GM19240 (cell line): ENCODE data around the gene TJAP1.

ENCODE experiments used
- DNase-seq: peaks from one replicate; pipeline ENCODE4 v3.0.0; 2011; ENCODE audit warnings: low spot score; ENCODE audit not compliant: insufficient read length

The TJAP1 gene

DNA sequence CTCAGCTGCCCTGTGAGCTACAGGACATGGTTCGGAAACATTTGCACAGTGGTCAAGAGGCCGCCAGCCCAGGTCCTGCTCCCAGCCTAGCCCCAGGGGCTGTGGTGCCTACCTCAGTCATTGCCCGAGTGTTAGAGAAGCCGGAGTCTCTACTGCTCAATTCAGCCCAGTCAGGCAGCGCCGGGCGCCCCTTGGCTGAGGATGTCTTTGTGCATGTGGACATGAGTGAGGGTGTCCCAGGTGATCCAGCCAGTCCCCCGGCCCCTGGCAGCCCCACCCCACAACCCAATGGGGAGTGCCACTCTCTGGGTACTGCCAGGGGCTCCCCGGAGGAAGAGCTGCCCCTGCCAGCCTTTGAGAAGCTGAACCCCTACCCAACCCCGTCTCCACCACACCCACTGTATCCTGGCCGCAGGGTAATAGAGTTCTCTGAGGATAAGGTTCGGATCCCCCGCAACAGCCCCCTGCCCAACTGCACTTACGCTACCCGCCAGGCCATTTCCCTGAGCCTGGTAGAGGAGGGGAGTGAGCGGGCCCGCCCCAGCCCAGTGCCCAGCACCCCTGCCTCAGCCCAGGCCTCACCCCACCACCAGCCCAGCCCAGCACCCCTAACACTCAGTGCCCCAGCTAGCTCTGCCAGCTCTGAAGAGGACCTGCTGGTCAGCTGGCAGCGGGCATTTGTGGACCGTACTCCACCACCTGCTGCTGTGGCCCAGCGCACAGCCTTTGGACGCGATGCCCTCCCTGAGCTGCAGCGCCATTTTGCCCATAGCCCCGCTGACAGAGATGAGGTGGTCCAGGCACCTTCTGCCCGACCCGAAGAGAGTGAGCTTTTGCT, 27.6 kb downstream of the TJAP1 start:
- no peak for DNase-seq

- no peak for DNase-seq
Observed at GRCh38 chr6:43505718-43506117, 28.3 kb downstream of the TJAP1 start.

DNA sequence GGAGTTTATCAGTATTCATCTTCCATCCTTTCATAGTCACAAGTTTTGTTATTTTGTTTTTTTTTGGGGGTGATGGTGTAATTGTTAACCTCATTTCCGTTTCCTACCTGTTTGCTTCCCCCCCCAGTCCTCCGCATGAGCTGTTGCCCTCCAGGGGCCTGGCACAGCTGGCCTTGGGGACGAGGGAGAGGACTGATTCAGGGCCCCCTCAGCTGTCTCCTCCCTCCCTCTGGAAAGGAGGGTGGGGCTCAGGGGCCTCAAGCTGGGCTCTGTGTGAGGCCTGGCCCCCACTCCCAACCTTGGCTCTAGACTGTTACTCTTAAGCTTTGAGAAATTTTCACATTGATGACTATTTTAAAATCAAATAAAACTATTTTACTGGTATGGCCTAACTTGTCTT, 28.8 kb downstream of the TJAP1 start:
- no peak for DNase-seq

- DNase-seq, result peak; percentile 79
Observed at GRCh38 chr6:43506667-43507471, 29.5 kb downstream of the TJAP1 start.

- no peak for DNase-seq
Observed at GRCh38 chr6:43508481-43509141, 31.2 kb downstream of the TJAP1 start.

DNA sequence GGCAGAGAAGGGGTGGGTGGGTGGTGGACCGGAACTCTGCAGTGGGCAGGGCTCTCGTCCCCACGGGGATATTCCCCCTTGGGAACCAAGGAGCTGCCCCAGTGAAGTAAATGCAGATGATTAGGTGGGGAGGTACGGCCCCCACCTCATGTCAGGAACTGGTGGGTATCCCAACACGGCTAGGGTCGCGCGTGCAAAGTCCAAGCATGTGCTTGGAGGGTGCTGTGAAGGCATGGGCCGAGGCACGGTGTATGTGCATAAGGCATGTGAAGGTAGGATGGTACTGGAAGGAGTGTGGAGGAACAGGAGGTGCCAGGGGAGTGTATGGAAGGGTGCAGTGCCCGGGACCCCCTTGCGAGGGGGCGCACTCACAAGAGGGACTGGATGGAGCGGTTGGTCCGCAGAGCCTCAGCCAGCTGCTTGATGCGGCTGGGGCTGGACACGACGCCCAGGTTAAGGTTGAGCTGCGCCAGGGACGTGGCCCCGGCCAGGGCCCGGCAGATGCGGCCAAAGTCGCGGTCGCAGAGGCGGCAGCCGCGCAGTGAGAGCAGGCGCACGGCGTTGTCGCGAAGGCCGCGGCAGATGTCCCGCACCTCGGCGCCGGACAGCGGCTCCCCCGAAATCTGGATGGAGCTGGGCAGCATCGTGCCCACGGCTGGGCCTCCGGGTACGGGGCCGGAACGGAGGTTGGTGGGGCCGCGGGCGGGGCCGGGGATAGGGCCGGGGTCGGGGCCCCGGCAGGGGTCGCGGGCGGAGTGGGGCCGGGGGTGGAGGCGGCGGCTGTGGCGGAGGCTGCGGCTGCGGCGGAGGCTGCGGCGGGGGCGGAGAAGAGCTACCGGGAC, 32.0 kb downstream of the TJAP1 start:
- no peak for DNase-seq

GRCh38 chr6:43509984-43510826, 32.8 kb downstream of the TJAP1 start, which contains the start of gene LRRC73:
Gene LRRC73 (minus strand): TSS chr6:43510346. CDS start chr6:43509785, 561 bp downstream.
- DNase-seq, result peak; percentile 38

DNA sequence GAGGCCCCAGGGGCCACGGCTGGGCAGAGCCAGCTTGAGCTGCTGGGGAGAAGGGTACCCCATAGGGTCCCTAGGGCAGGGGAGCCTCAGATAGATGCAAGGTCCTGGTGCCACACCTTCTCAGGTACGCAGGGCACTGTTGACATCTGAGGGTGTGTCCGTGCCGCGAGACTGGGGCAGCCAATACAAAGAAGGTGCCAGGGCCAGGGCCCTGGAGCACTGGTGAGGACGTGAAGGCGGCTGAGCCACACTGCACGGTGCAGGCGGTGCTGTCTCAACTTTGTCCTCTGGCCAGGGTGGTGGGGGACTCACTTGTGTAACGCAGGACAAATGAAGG, 33.4 kb downstream of the TJAP1 start:
- no peak for DNase-seq

DNA sequence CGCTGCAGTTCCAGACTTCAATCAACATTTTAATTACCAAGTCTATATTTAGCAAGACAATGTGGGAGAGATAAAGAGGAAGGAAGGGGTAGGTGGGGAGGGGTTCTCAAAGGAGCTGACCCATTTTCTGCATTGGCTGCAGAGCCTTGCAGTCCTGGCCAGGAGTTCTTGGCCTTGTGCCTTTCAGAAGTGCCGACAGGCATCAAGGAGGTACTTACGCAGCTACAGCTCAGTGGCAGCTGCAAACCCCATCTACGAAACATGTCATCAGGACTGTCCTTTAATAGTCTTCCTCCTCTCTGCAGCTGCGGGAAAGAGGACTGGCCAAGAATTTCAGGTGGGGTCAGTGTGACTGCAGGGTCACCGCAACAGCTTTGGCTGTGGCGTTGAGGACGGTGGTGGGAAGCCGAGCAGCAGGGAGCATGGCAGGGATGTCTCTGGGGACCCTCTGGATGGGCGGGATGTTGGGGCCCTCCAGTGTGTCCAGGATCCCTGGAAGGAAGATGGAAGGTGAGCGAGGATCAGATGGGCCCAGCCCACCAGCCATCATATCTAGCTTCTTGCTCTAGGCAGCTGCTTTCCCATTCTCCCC, 34.5 kb downstream of the TJAP1 start:
- no peak for DNase-seq

DNA sequence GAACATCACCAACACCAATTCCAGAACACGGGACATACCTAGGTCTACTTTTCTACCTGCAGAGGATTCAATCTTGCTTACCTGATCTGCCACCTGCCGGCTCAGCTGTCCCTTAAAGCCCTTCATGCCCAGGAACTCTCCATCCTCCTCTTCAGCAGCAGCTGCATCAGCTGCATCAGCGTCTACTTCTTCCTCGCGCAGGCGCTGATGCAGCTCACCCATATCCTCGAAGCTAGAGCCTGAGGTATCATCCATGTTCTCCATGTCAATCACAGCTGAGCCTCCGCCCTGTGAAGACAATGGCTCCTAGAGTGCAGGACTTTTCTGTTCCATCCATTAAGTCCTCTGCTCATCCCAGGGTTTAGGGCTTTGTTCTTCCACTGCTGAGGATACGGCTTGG, 38.4 kb downstream of the TJAP1 start:
- DNase-seq, result no peak

DNA sequence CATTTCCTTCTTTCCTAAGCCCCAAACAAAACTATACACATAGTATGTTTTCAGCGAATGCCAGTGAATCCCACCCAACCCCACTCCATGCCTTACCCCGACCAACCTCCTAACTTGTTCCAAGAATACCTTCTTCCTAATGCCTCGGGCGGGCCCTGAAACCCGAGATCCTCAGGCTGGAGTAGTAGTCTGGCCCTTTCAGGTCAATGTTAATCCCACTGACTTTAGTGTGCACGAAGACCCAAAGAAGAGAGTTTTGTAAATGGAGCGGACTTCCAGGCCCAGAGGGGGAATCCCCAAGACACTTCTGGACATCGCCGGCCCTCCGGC, 39.0 kb downstream of the TJAP1 start:
- no peak for DNase-seq

GRCh38 chr6:43516697-43517504, 39.5 kb downstream of the TJAP1 start, which contains the start of the genes POLR1C and YIPF3:
Gene POLR1C (plus strand): TSS chr6:43517089. CDS start chr6:43517110, 21 bp downstream.
Gene YIPF3 (minus strand): TSS chr6:43516926. CDS start chr6:43516807, 119 bp downstream.
- peak; percentile 97 for DNase-seq

- no peak for DNase-seq
Observed at GRCh38 chr6:43517505-43518357, 40.4 kb downstream of the TJAP1 start.

- DNase-seq, result no peak
Observed at GRCh38 chr6:43520097-43520496, 42.7 kb downstream of the TJAP1 start.

GRCh38 chr6:43521836-43522235, 44.5 kb downstream of the TJAP1 start:
- no peak for DNase-seq

GRCh38 chr6:43522547-43523261, 45.3 kb downstream of the TJAP1 start:
- no peak for DNase-seq

GRCh38 chr6:43523284-43523683, 45.9 kb downstream of the TJAP1 start:
- DNase-seq, result no peak
